Prostate gland (tissue), 2 donors: ENCODE measurements around the gene APOBEC3G.
"Not testable (repeated sequence)": the region's sequence is repeated elsewhere in the genome, so short reads cannot be mapped to it uniquely, and the experiment has no call there.

Experiments used
- CTCF ChIP-seq, 4 experiments: fragments of 200-600 bp in 2 of 4; fragments of 450-650 bp in 2 of 4; sonication (generic) in 2 of 4; IDR thresholded peaks; 1 replicate in 3 of 4; 2 replicates in 1 of 4; pipeline ENCODE4 v1.5.1; 2016 to 2019; ENCODE audit warnings: antibody characterized with exemption in 4 of 4, mild to moderate bottlenecking in 2 of 4, moderate library complexity in 2 of 4
- POLR2A ChIP-seq: fragments of 450-650 bp; IDR thresholded peaks from one replicate; pipeline ENCODE4 v1.6.1; 2016; ENCODE audit warnings: antibody characterized with exemption, mild to moderate bottlenecking

GRCh38 chr22:39072581-39072981 lies 4.5 kb upstream of the APOBEC3G start:
- not testable (repeated sequence) for TF ChIP-seq CTCF (IDR thresholded peaks at IDR 0.05); POLR2A
